Stimulated activated CD8-positive, alpha-beta memory T cell treated with anti-CD3 and anti-CD28 coated beads, Interleukin-4, amount 100 ng/mL, for 1 hour (primary cell): ENCODE results near the gene GBGT1.
"Not testable (repeated sequence)": the region's sequence is repeated elsewhere in the genome, so short reads cannot be mapped to it uniquely, and the experiment has no call there.

Experiments
- DNase-seq, 2 donors: peaks; one replicate each; pipeline ENCODE4 v3.0.0-alpha.2; 2020; ENCODE audit warnings: low read depth in 2 of 2, low spot score in 1 of 2

GBGT1 gene

DNA sequence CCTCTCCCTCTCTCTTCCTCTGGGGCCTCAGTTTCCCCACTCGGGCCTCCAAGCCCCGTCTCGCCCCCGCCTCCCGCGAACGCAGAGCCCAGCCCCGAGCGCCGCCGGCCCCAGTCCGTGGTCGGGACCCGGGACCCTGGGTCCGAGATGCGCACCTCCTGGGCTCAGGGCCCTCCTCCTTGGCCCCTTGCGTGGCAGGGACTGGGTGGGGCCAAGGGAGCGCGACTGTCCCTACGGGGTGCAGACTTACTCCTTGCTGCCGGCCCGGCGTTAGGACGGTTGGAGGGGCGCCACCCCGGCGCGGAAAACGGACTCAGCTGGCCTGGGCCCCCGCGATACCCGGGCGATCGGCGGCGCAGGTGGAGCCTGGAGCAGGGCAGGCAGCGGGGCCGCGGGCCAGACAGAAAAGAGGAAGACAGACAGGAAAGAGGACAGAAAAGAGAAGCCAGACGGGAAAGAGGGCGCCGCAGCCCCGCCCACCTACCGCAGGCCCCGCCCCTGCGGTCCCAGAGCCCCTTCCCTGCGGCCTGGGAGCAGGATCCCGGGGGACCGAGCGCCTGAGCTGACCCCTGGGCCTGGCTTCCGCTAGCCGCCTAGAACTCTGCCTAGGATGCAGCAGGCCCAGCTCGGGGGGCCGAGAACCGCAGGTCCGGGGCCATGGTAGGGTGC is at the start of gene GBGT1:
GBGT1 (minus strand) TSS at position 411 of the 669 bp plus-strand sequence. CDS start 1,502 bp downstream, outside the sequence.
- no peak for DNase-seq

DNA sequence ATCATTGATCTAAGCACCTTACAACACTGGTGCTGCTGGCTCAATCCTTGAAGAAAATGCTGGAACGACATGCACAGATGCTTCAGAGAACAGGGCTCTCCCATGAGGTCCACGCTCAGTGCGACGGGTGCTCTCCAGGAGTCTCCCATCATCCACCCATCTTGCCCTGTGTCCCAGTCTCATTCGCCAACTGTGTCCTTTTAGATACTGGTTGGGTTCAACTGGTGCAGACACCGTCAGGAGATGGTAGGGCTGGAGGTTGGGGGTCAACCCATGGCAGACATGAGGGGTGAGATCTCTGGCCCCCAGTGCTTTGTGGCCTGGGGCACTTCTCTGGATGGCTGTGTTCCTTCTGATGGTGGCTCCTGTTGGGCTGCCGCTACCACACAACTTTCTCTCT is 46.9 kb upstream of the GBGT1 start:
- no peak for DNase-seq

DNA sequence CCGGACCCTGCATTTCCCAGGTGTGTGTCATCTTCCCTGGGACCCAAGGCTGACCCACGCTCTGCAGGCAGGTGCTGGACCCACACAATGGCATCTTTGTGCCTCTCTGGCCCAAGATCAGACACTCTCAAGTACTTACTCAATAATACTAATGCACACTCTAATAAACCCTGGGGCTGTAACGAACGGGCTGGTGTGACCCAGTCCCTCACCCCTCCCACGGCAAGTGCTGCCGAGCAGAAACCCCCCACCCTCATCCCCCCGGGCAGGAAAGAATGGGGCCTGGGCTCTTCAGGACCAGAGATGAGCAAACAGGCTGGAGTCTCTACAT is 46.5 kb upstream of the GBGT1 start:
- DNase-seq: no peak

DNA sequence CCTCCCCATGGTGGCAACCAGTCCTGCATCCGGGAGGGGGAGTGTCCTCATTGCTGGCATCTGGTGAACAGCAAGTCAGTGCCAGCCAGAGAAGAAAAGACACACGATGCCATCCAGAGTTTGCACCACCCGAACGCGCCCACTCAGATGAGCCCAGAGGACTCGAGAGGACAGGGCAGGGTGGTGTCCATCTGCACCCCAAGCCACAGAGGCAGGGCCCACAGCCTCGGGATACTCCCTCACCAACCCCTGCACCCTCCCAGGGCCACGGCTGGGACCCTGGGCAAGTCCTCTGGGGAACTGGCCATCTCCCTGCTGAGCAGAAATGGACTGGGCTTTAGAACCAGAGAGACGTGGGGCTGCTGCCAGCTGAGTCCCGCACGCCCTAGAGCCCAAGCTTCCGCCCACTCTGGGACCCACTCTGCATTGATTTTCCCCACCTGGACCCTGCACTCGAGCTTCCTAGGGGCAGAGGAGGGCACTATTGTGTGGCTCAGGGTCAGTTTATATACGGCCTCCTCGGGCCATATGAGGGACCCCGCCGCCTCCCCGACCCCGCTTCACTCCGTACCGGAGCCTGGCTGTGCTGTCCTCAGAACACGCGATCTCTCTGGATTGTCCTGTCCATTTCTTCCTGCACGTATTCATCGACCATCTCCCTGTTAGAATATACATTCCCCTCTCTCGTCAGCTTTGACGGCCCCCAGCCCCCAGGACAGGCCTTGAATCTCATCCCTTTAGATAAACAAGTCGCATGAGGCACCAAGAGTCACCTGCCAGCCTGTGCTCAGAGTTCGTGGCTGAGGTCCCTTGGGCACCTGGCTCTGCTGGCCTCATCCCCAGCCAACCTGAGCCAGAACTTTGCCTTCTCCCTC is 45.9 kb upstream of the GBGT1 start:
- DNase-seq: not testable (repeated sequence)

DNA sequence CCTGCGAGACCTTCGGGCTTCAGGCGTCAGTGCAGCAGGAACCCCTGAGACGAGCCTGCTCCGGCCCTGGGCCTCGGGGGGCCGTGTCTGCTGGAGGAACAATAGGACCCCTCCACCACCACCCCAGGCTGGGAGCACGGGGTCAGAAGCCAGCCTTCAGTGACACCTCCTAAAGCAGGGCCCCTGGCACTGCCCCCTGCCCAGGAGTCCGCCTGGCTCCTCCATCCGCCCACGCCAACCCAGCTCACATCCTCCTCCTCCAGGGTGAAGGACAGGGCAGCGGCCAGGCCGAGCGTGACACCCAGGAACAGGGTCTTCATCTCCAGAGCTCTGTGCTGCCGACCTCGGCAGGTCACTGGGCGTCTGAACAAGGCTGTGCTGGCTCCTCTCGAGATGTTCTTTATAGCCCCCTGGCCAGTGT is 45.2 kb upstream of the GBGT1 start, which contains the start of gene OBP2B:
OBP2B (minus strand) TSS at position 371 of the 421 bp plus-strand sequence; CDS start at position 320, 51 bp downstream.
- DNase-seq: not testable (repeated sequence)

DNA sequence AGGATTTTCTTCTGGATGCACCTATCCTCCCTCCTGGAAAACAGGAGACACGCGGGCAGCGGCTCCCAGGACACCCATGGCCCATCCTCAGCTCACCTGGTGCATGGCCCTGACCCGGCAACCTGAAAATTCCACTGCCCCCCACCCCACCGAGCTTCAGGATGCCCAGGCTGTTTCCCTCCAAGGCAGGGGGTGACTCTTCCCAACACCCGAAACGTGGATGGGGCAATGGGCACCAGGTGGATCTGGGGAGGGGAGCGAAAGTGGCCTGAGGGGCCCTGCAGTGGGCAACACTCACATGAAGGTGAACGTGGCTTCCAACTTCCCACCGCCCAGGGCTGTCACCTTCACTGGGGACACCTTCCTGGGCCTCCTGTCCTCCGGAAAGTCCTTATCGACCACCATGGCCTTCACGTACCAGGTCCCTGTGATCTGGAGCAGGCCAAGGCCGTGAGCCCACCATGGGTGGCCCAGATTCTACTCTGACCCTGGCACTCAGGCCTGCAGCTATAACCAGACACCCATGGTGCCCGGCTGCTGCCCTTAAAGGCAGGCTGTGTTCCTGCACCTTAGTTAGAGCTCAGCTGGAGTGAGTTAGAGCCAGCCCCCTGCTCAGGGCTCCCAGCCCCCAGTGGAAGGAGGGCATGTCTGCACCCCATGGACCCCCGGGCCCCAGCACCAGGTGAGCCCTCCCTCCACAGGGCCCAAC is 44.6 kb upstream of the GBGT1 start:
- DNase-seq: not testable (repeated sequence)

DNA sequence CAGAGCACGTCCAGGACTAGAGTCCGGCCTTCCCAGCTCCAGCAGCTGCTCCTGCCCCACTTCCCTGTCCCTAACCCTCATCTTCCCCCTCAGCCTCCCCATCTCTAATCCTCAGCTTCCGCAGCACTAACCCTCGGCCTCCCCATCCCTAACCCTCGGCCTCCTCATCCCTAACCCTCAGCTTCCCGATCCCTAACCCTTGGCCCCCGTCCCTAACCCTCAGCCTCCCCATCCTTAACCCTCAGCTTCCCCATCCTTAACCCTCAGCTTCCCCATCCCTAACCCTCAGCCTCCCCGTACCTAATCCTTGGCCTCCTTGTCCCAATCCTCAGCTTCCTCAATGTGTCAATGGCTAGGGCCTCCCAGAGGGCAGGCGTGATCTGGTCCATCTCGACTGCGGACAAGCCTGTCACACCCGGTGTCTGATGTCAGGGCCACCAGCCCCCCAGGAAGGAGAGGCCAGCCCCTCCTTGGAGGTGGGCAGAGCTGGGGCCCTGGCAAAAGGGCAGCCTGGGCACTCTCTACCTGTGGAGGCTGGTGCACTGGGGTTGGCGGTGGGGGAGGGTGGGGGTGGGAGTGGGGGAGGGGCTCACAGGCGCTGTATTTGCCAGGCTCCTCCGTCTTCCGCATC is 43.9 kb upstream of the GBGT1 start:
- no peak for DNase-seq

DNA sequence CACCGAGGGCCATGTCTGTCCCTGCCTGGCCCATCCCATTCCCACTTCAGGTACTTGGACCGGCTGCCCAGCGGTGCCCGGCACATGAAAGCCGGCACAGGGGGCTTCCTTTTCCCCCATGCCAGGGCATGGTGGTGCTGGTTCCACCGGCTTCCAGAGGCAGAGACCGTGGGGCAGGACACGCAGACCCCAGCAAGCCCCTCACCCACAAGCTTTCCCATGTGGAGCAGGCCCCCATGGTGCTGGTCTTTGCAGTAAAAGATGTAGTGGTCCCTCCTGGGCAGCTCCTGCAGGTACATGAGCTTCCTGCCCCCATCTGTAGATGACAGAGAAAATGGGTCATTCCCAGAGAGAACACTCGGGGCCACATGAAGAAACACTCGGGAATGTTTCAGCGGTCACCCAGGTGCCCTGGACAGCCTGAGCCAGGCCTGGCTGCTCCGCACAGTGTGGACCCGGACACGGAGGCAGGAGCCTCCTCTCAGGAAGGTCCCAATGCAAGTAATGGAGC is 43.4 kb upstream of the GBGT1 start:
- DNase-seq: no peak

DNA sequence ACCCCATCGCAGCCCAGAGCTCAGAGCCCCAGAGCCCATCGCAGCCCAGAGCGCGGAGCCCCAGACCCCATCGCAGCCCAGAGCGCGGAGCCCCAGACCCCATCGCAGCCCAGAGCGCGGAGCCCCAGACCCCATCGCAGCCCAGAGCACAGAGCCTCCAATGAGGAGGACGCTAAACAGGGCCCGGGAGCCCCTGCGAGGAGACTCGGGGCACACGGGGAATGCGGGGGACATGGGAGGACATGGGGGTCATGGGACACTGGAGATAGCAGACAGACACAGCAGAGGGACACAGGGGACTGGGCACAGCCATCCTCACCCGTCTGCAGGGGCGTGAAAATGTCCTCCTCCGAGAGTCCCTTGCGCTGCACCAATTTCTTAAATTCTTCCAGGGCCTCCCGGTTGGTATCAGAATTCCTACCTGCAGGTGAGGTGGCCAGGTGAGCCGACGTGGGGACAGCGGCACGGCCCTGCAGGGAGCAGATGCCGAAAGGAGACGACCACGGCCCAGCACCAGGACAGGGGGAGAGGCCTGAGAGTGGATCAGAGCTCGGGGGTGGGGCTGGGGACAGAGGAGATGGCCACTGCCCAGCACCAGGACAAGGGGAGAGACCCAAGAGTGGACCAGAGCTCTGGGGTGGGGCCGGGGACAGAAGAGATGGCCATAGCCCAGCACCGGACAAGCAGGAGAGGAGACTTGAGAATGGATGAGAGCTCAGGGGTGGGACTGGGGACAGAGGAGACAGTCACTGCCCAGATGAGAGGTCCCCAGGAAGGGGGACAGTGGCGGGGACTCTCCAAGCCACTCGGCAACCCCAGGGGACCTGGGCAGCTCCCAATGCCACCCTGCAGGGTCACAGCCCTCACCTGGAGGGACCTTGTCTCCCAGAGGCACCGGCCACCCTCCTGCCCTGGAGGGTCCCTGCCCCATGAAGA is 42.5 kb upstream of the GBGT1 start:
- no peak for DNase-seq

DNA sequence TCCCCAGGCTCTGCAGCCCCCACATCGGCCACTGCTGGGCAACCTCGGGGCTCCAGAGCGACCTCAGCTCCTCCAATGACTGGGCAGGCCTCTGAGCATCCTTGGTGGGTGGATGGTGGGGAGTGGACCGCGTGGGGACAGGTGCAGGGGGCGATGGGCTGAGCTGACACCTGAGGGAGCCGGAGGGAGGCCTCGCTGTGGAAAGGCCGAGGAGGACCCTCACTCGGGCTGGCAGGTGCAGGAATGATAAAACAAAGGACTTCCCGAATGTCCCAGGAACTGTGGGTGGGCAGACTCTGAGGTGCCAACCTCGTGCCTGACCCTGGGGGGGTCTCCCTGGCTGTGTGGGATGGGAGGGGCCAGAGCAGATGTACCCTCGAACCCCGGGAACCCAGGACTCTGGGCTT is 41.8 kb upstream of the GBGT1 start:
- DNase-seq: not testable (repeated sequence)

DNA sequence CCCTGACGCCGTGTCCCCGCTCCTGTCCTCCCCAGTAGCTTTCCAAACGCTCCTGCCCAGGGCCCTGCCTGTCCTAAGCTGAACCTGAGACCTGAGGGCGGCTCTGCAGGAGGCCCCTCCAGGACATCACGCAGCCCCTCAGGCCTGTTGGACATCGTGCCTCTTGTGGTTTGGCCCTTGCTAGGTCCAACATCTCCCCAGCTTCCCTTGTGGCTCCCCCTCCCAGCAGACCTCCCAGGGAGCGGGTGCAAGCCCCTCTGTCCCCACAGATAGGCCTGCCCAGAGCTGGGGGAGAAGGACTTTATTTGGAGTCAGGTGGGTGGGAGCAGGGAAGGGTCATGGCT is 41.3 kb upstream of the GBGT1 start:
- DNase-seq: no peak

DNA sequence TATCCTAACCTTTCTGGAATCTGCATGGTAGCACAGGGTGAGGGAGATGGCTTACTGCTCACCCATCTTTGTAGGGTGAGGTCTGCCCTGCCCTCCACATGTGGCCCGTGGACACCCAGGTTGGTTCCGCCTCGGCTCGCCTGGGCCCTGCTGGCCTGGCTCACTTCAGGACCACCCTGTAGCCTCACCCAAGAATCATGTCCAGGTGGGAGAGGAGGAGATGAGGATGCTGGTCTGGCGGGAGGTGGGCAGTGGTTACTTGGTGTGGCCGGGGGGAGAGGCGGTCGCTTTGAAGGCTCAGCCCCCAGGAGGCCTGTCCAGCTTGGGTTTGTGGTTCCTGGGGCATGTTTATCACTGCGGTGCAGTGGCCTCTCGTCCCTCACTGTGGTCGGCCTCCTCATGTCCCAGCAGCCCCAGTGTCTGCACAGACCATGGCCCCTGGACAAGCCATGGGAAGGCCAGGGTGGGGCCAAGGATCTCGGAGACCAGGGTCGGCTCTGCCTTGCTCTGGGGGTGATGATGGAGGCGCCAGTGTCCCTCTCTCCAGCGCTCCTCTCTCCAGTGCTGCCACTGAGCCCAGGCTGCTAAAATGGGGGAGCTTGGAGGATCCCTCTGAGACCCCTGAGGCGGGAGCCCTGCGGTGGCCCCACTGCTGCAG is 40.8 kb upstream of the GBGT1 start:
- DNase-seq: no peak

DNA sequence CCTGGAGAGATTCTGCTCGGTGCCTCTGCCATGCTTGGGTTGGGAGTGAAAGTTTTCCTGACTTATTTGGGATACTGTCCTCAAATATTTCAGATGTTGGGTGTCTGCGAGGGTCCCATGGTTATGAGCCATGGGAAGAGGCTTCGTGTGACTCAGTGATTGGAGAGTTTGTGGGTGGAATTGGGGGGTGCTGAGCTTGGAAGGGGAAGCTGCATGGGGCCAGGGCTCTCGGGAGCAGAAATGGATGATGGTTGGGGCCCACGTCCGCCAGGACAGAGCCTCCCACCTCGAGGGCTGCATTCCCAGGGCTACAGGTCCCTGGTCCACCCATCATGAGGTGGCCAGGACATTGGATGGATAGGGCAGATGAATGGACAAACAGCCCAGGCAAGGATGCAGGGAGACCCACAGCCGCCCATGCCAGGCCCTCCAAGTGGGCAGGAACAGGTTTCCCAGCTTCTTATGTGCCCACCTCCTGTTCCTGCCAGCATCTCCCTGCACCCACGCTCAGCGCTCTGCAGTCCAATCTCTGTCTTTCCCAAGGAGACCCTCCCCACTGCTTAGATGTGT is 39.9 kb upstream of the GBGT1 start:
- no peak for DNase-seq

DNA sequence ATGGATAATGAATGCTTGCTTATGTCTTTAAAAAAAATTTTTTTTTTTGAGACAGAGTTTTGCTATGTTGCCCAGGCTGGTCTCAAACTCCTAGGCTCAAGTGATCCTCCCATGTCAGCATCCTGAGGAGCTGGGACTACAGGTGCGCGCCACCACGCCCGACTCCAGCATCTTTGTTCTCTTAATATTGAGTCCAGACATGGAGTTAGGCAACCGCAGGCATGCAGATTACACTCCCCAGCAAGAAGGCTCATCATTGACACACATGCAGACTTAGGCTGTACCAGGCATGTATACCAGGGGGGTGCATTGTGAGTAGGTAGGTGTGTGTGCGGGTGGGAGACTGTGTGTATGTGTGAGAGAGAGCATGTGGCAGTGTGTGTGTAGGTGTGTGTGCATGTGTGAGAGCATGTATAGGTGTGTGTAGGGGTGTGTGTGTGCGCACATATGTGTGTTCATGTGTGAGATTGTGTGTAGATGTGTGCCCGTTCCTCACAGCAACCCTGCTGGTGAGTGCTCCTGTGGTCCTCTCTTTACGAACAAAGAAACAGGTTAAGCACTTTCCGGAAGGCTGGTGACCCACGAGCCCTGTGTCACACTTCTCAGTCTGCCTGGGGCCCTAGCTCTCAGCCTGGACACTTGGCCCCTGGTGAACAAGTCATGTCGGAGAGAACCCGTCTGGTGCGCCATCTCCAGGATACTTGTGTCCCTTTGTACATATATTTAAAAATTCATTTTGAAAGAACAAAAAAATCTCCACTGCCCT is 39.2 kb upstream of the GBGT1 start:
- no peak for DNase-seq

DNA sequence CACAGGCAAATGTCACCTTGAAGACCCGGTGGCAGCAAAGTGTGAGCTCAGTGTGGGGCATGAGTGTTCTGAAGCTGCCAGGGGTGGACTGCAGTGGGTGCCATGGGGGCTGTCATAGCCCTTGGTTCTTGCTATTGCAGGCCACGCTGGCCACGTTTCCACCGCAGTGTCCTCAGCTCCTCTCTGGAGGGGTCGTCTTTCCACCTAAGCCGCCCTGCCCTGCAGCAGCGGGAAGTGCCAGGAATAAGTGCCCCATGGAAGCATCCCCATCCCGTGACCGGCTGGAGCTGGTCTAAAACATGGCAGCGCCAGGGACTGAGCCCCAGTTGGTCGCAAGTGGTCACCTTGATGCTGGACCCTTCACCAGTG is 38.4 kb upstream of the GBGT1 start:
- DNase-seq: no peak

DNA sequence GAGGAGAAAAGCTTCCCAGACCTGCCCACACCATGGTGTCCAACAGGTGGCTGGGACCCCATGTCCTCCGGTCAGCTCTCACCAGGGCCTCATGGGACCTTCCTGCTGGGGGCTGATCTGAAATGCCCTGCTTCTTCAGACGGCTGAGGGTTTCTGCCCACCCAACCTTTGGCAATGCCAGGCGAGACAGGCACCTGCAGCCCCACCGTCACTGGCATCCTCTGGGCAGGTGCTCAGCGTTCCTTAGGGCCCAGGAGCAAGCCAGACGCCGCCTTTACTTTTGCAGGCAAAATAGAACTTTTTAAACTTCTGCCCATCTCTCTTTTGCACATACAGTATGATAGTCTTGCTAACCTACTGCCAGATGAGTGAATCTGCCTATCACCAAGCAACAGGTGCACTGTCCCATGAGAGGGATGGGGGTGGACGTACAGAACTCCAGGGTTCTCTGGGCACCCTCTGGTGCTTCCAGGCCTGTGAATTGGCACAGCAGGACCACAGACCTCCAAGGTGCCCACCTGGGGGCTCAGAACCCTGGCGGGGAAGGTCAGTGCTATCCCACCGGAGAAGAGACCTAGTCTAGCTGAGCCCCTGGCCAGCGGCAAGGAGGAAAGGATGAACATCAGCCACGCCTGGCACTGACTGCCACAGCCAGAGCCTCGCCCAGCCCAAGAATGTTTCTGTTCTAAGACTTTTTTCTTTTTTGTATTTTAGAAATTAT is 37.9 kb upstream of the GBGT1 start:
- no peak for DNase-seq

DNA sequence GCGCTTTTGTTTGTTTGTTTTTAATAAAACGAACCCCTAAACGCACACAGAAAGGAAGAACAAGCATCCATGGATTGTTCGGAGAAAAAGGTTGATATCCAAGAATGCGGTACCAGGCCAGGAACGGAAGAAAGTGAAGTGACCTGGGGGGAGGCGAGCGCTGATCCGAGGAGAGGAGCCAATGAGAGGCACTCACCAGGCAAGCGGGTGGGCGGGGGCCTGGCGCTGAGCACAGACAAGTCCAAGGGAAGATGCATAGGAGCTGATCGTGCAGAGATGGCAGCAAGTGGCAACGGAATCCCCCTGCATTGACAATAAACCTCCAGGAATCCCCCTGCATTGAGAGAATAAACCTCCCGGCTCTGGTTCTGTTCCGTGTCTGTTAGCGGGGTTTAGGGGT is 36.9 kb upstream of the GBGT1 start:
- DNase-seq: no peak
